DND-41 (cell line): ENCODE measurements around the gene CSF3R.

ENCODE experiments used
- CTCF ChIP-seq: IDR thresholded peaks from 2 replicates; pipeline ENCODE4 v1.5.1; 2012; ENCODE audit warnings: borderline replicate concordance, low read length, moderate library complexity, mild to moderate bottlenecking; ENCODE audit not compliant: poor library complexity, severe bottlenecking; ENCODE audit errors: extremely low read depth
- EZH2 ChIP-seq: IDR thresholded peaks from 3 replicates; pipeline ENCODE4 v1.6.1; 2012; ENCODE audit warnings: borderline replicate concordance, low read depth, mild to moderate bottlenecking, moderate library complexity, low read length, inconsistent platforms; ENCODE audit not compliant: severe bottlenecking

- TF ChIP-seq CTCF (no peak), EZH2 (no peak)
Measured at GRCh38 chr1:36522461-36523229, 39.9 kb upstream of the CSF3R start.
